IMR-90 (cell line): ENCODE results near the gene EXOC3L2. TPM values are rescaled to one million over a fixed set of nuclear protein-coding genes. Genes with fewer than 3 reads are reported as not detected.

Source experiments
- ATAC-seq: fragments of 200-7000 bp; cut with Tn5 transposase; 2 replicates; pipeline ENCODE4 v1.9.1; 2020; ENCODE audit warnings: low read depth, mild to moderate bottlenecking, moderate library complexity
- BruUV-seq: library from RNA; stranded (reverse); fragments of 400-500 nt; replicated peaks from 2 replicates; lab custom pipeline; 2021; lab: Mats Ljungman, UMichigan
- CTCF ChIA-PET: fragments of 300-600 bp; formaldehyde crosslinking; extraction: SDS; loops from one replicate; lab custom pipeline; 2021; ENCODE audit warnings: antibody characterized with exemption; lab: Yijun Ruan, JAX
- POLR2A ChIA-PET: fragments of 300-600 bp; sonication (Branson Sonifier 250); formaldehyde crosslinking; loops from one replicate; lab custom pipeline; 2022; ENCODE audit warnings: antibody characterized with exemption; ENCODE audit not compliant: unreplicated experiment; lab: Charles Lee
- DNase-seq: peaks from one replicate; pipeline ENCODE4 v3.0.0; 2013
- H2AFZ ChIP-seq: replicated peaks from 2 replicates; pipeline ENCODE3; 2013; ENCODE audit warnings: low read length, mild to moderate bottlenecking; ENCODE audit not compliant: poor library complexity
- H2AK5ac ChIP-seq: 2 replicates; pipeline ENCODE4 v1.6.1; 2013; ENCODE audit warnings: low read depth, low read length, inconsistent platforms
- H2AK9ac ChIP-seq: replicated peaks from 2 replicates; pipeline ENCODE3; 2013; ENCODE audit warnings: mild to moderate bottlenecking, low read depth, low read length, moderate library complexity; ENCODE audit not compliant: poor library complexity
- H2BK120ac ChIP-seq: 2 replicates; pipeline ENCODE4 v1.6.1; 2013; ENCODE audit warnings: low read depth, low read length, inconsistent platforms
- H2BK15ac ChIP-seq: 3 replicates; pipeline ENCODE4 v1.6.1; 2013; ENCODE audit warnings: low read depth, low read length, inconsistent platforms
- H2BK20ac ChIP-seq: 2 replicates; pipeline ENCODE4 v1.6.1; 2013; ENCODE audit warnings: low read depth, mild to moderate bottlenecking, inconsistent platforms, low read length, moderate library complexity
- H2BK5ac ChIP-seq: 2 replicates; pipeline ENCODE4 v1.6.1; 2013; ENCODE audit warnings: mild to moderate bottlenecking, low read depth, low read length, inconsistent platforms; ENCODE audit not compliant: poor library complexity, severe bottlenecking
- H3K14ac ChIP-seq: replicated peaks from 2 replicates; pipeline ENCODE4 v1.6.1; 2013; ENCODE audit warnings: low read depth, low read length, inconsistent platforms
- H3K18ac ChIP-seq: 2 replicates; pipeline ENCODE4 v1.6.1; 2013; ENCODE audit warnings: low read depth, low read length, control low read depth
- H3K23ac ChIP-seq: 2 replicates; pipeline ENCODE4 v1.6.1; 2013; ENCODE audit warnings: low read depth, low read length, inconsistent platforms
- H3K27ac ChIP-seq: 2 replicates; pipeline ENCODE4 v1.5.1; 2013; ENCODE audit warnings: mild to moderate bottlenecking, control low read depth, low read length; ENCODE audit not compliant: insufficient read depth
- H3K27me3 ChIP-seq: 2 replicates; pipeline ENCODE4 v1.6.1; 2013; ENCODE audit warnings: low read length; ENCODE audit not compliant: control insufficient read depth, insufficient read depth
- H3K36me3 ChIP-seq: 2 replicates; pipeline ENCODE4 v1.6.1; 2013; ENCODE audit warnings: low read length, mixed read lengths; ENCODE audit not compliant: control insufficient read depth, insufficient read depth
- H3K4ac ChIP-seq: 2 replicates; pipeline ENCODE4 v1.6.1; 2013; ENCODE audit warnings: low read depth, low read length, inconsistent platforms
- H3K4me1 ChIP-seq: 2 replicates; pipeline ENCODE4 v1.6.1; 2013; ENCODE audit warnings: low read length, mixed read lengths; ENCODE audit not compliant: control insufficient read depth, insufficient read depth
- H3K4me2 ChIP-seq: 2 replicates; pipeline ENCODE4 v1.6.1; 2013; ENCODE audit warnings: low read depth, mild to moderate bottlenecking, control low read depth, low read length, moderate library complexity
- H3K4me3 ChIP-seq: 2 replicates; pipeline ENCODE4 v1.5.1; 2013; ENCODE audit warnings: low read depth, mild to moderate bottlenecking, control low read depth, low read length, moderate library complexity; ENCODE audit not compliant: insufficient read depth
- H3K56ac ChIP-seq: 2 replicates; pipeline ENCODE4 v1.6.1; 2013; ENCODE audit warnings: low read length, inconsistent platforms; ENCODE audit not compliant: insufficient read depth; ENCODE audit errors: extremely low read depth
- H3K79me1 ChIP-seq, 2 experiments: 2 replicates each; pipeline ENCODE4 v1.6.1; 2013; ENCODE audit warnings: low read length in 2 of 2, inconsistent platforms in 1 of 2, low read depth in 1 of 2
- H3K9ac ChIP-seq: 2 replicates; pipeline ENCODE4 v1.6.1; 2013; ENCODE audit warnings: low read depth, low read length, control low read depth
- H3K9me1 ChIP-seq: 2 replicates; pipeline ENCODE4 v1.6.1; 2013; ENCODE audit warnings: low read length, inconsistent platforms; ENCODE audit not compliant: insufficient read depth
- H3K9me3 ChIP-seq: 2 replicates; pipeline ENCODE4 v1.6.1; 2013; ENCODE audit warnings: low read length; ENCODE audit not compliant: control insufficient read depth, insufficient read depth
- H4K20me1 ChIP-seq: 2 replicates; pipeline ENCODE4 v1.6.1; 2013; ENCODE audit warnings: low read length, inconsistent platforms; ENCODE audit not compliant: insufficient read depth
- H4K5ac ChIP-seq: 2 replicates; pipeline ENCODE4 v1.6.1; 2013; ENCODE audit warnings: mild to moderate bottlenecking, low read depth, low read length, control low read depth
- H4K8ac ChIP-seq, 2 experiments: 2 replicates each; pipeline ENCODE4 v1.6.1; 2013; ENCODE audit warnings: low read depth in 2 of 2, low read length in 2 of 2, control low read depth in 1 of 2, inconsistent platforms in 1 of 2
- H4K91ac ChIP-seq: 2 replicates; pipeline ENCODE4 v1.6.1; 2013; ENCODE audit warnings: low read depth, low read length, inconsistent platforms; ENCODE audit not compliant: insufficient read depth
- CHD1 ChIP-seq: IDR thresholded peaks from 2 replicates; pipeline ENCODE4 v1.6.1; 2012; ENCODE audit warnings: low read depth, low read length, improper control_type of control experiment
- MAFK ChIP-seq: IDR thresholded peaks from 2 replicates; pipeline ENCODE4 v1.6.1; 2012; ENCODE audit warnings: low read depth, low read length, improper control_type of control experiment
- NFE2L2 ChIP-seq: fragments of 150-350 bp; IDR thresholded peaks from 2 replicates; pipeline ENCODE4 v1.6.1; 2016; ENCODE audit warnings: low read depth, mild to moderate bottlenecking, low read length
- POLR2A ChIP-seq: IDR thresholded peaks from 2 replicates; pipeline ENCODE4 v1.6.1; 2012; ENCODE audit warnings: mild to moderate bottlenecking, low read depth, low read length
- USF2 ChIP-seq: fragments of 150-350 bp; IDR thresholded peaks from 2 replicates; pipeline ENCODE4 v1.6.1; 2017; ENCODE audit warnings: mild to moderate bottlenecking, antibody characterized with exemption, low read length, low read depth
- WGBS, 2 experiments: methylation state at CpG; one replicate each; pipeline versions ENCODE4 v1.1.5 to v1.1.7; 2013; ENCODE audit warnings: missing lambda C conversion rate in 2 of 2; ENCODE audit not compliant: insufficient read length in 1 of 2; ENCODE audit errors: extremely low coverage in 2 of 2; 5-methylcytosine and 5-hydroxymethylcytosine counted together
- dilution Hi-C: fragments of 300-500 bp; cut with HindIII; formaldehyde crosslinking; loops from one replicate; pipeline ENCODE4 v1.14.3; 2018; ENCODE audit warnings: low sequenced_read_pairs; ENCODE audit not compliant: unreplicated experiment
- in situ Hi-C: fragments of 300-500 bp; cut with MboI; formaldehyde crosslinking; loops from 3 replicates; pipeline ENCODE4 v1.14.3; 2019; ENCODE audit warnings: low sequenced_read_pairs, inconsistent platforms, mixed read lengths
- intact Hi-C: fragments of 100-400 bp; cut with micrococcal nuclease; formaldehyde crosslinking; loops from 2 replicates; pipeline ENCODE4 v1.10.0; 2022
- polyA plus RNA-seq, 3 experiments: library from polyadenylated mRNA; depleted of rRNA; stranded (reverse); fragments of >200 nt; gene quantifications; 2 replicates each; pipeline ENCODE4 v1.2.3, GENCODE V29; 2012; ENCODE audit warnings: low replicate concordance in 1 of 3
- total RNA-seq: library from RNA; depleted of rRNA; stranded (reverse); fragments of >200 nt; gene quantifications from 2 replicates; pipeline ENCODE4 v1.2.3, GENCODE V29; 2012

The EXOC3L2 gene
- total and polyA plus RNA-seq, 2 of the 4 experiments (the other 2 are of a cell fraction) = 0.03 TPM; not detected in 1

DNA sequence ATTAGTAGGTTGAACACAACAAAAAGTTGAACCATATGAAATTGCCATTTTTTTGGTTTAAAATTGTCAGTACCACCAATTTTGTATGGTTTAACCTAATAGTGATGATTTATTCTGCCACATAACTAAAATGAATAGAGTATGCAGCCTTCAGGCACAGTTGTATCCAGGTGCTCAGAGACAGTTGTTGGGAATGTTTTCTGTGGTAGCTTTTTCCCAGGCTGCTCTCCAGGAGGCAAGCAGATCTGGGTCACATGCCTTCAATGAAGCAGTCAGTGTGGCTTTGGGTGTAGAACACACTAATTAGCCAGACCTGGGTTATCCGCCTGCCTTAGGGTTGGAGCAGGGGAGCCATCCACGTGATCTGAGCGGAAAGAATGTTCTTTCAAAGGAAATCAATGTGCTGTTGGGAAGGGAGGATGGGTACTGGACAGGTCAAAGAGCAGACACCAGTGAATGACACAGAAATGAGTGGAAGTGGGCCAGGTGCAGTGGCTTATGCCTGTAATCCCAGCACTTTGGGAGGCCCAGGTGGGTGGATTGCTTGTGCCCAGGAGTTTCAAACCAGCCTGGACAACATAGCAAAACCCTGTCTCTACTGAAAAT, 34.5 kb upstream of the EXOC3L2 start:
- H2BK15ac ChIP-seq = no peak overlapping the region
- no peaks in the 10 kb centered on the region for H3K27me3 ChIP-seq
- no peaks in the 10 kb centered on the region for H3K9me3 ChIP-seq
- no TSS peak for BruUV-seq
- H3K9ac ChIP-seq = no peak overlapping the region
- in situ Hi-C loops (no loop called here), dilution Hi-C loops (no loop called here), intact Hi-C loops (no loop called here)
- H3K4ac ChIP-seq = no peak overlapping the region
- no peak overlapping the region for H3K18ac ChIP-seq
- H3K4me3 ChIP-seq = no peak overlapping the region
- H3K4me1 ChIP-seq = peaks cover 2% of the 10 kb centered on the region; the same call in 1 of the 2 replicates
- no peak overlapping the region for H2AFZ ChIP-seq
- H4K5ac ChIP-seq = no peak overlapping the region
- 0 out of 2 replicates have a peak, but pooled peaks cover 3% of the 10 kb centered on the region for H3K9me1 ChIP-seq
- H4K91ac ChIP-seq = no peak overlapping the region
- no peak for TF ChIP-seq POLR2A
- no peak for TF ChIP-seq USF2
- no peak for TF ChIP-seq CHD1
- TF ChIP-seq NFE2L2 = no peak
- TF ChIP-seq MAFK = no peak
- no peak for DNase-seq
- 92% methylated on average over 2 of the region's 3 CpGs; no CpG with 5 or more reads in 1 of the 2 experiments for WGBS, 2 experiments
- H2BK20ac ChIP-seq = no peak overlapping the region
- H3K23ac ChIP-seq = no peak overlapping the region
- ChIA-PET CTCF (no interaction called here), POLR2A (no interaction called here)
- H3K79me1 ChIP-seq = peaks cover under 1 to 7% of the 10 kb centered on the region in 2 experiments; a peak in 2 of 4 replicates
- ATAC-seq = no peak
- no peak overlapping the region for H3K56ac ChIP-seq
- peaks cover 9% of the 10 kb centered on the region; the same call in 1 of the 2 replicates for H4K20me1 ChIP-seq
- H3K27ac ChIP-seq = no peak overlapping the region
- H2BK5ac ChIP-seq = no peak overlapping the region
- H4K8ac ChIP-seq = no peak overlapping the region
- no peak overlapping the region for H2BK120ac ChIP-seq
- H2AK9ac ChIP-seq = no peak overlapping the region
- no peak overlapping the region for H3K4me2 ChIP-seq
- H3K14ac ChIP-seq = no peak overlapping the region
- H2AK5ac ChIP-seq = no peak overlapping the region
- H3K36me3 ChIP-seq = peaks cover 48% of the 10 kb centered on the region
